OCI-LY7 (cell line): ENCODE measurements around the gene INSYN2A. TPM values are rescaled to one million over a fixed set of nuclear protein-coding genes. Genes with fewer than 3 reads are reported as not detected.

Source experiments
- BruUV-seq: library from RNA; stranded (reverse); fragments of 400-500 nt; replicated peaks from 2 replicates; lab custom pipeline; 2021; lab: Mats Ljungman, UMichigan
- CTCF ChIA-PET: fragments of 300-600 bp; sonication (Branson Sonifier 250); formaldehyde crosslinking; loops from one replicate; lab custom pipeline; 2022; ENCODE audit warnings: antibody characterized with exemption; ENCODE audit not compliant: unreplicated experiment; lab: Charles Lee
- POLR2A ChIA-PET: fragments of 300-600 bp; sonication (Branson Sonifier 250); formaldehyde crosslinking; loops from one replicate; lab custom pipeline; 2022; ENCODE audit warnings: antibody characterized with exemption; lab: Charles Lee
- DNase-seq: peaks from one replicate; pipeline ENCODE4 v3.0.0-alpha.2; 2015; ENCODE audit warnings: low spot score
- H2AFZ ChIP-seq: fragments of 200-600 bp; sonication (generic), shearing (Covaris generic); 2 replicates; pipeline ENCODE4 v1.6.1; 2014; ENCODE audit warnings: mild to moderate bottlenecking, antibody characterized with exemption, low read length, moderate library complexity
- H3K27ac ChIP-seq: fragments of 200-600 bp; sonication (generic); 2 replicates; pipeline ENCODE4 v1.5.1; 2014; ENCODE audit warnings: mixed run types, low read depth, mild to moderate bottlenecking, moderate library complexity, low read length, inconsistent platforms; ENCODE audit not compliant: poor library complexity, severe bottlenecking
- H3K36me3 ChIP-seq: fragments of 200-600 bp; sonication (generic); 2 replicates; pipeline ENCODE4 v1.6.1; 2014; ENCODE audit warnings: mild to moderate bottlenecking, antibody characterized with exemption, low read length, moderate library complexity, mixed read lengths; ENCODE audit not compliant: insufficient read depth
- H3K4me1 ChIP-seq: fragments of 200-600 bp; sonication (generic); 2 replicates; pipeline ENCODE4 v1.5.1; 2014; ENCODE audit warnings: mild to moderate bottlenecking, low read length; ENCODE audit not compliant: insufficient read depth, poor library complexity, severe bottlenecking
- H3K4me2 ChIP-seq: fragments of 200-600 bp; sonication (generic); 2 replicates; pipeline ENCODE4 v1.6.1; 2014; ENCODE audit warnings: mild to moderate bottlenecking, low read length
- H3K4me3 ChIP-seq: fragments of 200-600 bp; sonication (generic); 2 replicates; pipeline ENCODE4 v1.5.1; 2014; ENCODE audit warnings: mild to moderate bottlenecking, low read depth, low read length; ENCODE audit not compliant: poor library complexity, severe bottlenecking
- H3K79me2 ChIP-seq: fragments of 200-600 bp; sonication (generic); 2 replicates; pipeline ENCODE4 v1.6.1; 2016; ENCODE audit warnings: low read depth, mild to moderate bottlenecking, low read length, moderate library complexity, mixed read lengths; ENCODE audit not compliant: insufficient read depth
- H3K9me2 ChIP-seq: fragments of 200-600 bp; sonication (generic); 2 replicates; pipeline ENCODE4 v1.6.1; 2016; ENCODE audit warnings: mild to moderate bottlenecking, low read length, mixed read lengths; ENCODE audit not compliant: insufficient read depth
- H3K9me3 ChIP-seq: fragments of 200-600 bp; sonication (generic); 2 replicates; pipeline ENCODE4 v1.6.1; 2014; ENCODE audit warnings: mild to moderate bottlenecking, mixed run types, low read length, mixed read lengths
- H4K20me1 ChIP-seq: fragments of 200-600 bp; sonication (generic); 2 replicates; pipeline ENCODE4 v1.6.1; 2014; ENCODE audit warnings: mild to moderate bottlenecking, antibody characterized with exemption, low read length, moderate library complexity, mixed read lengths; ENCODE audit not compliant: insufficient read depth
- CTCF ChIP-seq: fragments of 200-600 bp; sonication (generic); conservative IDR thresholded peaks from 2 replicates; pipeline ENCODE4 v1.5.1; 2014; ENCODE audit warnings: mild to moderate bottlenecking, antibody characterized with exemption, low read length, moderate library complexity, mixed read lengths
- EZH2phosphoT487 ChIP-seq: fragments of 200-600 bp; sonication (generic); IDR thresholded peaks from 2 replicates; pipeline ENCODE4 v1.6.1; 2018; ENCODE audit warnings: low read depth, borderline replicate concordance, mild to moderate bottlenecking, mixed run types, antibody characterized with exemption, low read length, moderate library complexity, mixed read lengths
- intact Hi-C: fragments of 100-400 bp; cut with micrococcal nuclease; formaldehyde crosslinking; loops from one replicate; pipeline ENCODE4 v1.10.0; 2022; ENCODE audit not compliant: unreplicated experiment
- total RNA-seq, 2 experiments: library from RNA; depleted of rRNA in 1 of 2; stranded (reverse); fragments of >200 nt in 1 of 2; shearing (Covaris generic) in 1 of 2; gene quantifications; 2 replicates each; pipeline ENCODE4 v1.2.3, GENCODE V29; 2014 to 2022

Gene INSYN2A
- total RNA-seq, 2 experiments from 2014 or later: not detected

- POLR2A ChIA-PET: no interaction called here
- Histone ChIP-seq H3K4me1 (no peaks in the 10 kb centered on the region), H3K79me2 (no peaks in the 10 kb centered on the region), H2AFZ (no peak overlapping the region), H3K9me2 (no peaks in the 10 kb centered on the region), H3K4me2 (no peak overlapping the region), H4K20me1 (no peaks in the 10 kb centered on the region), H3K9me3 (no peaks in the 10 kb centered on the region), H3K4me3 (no peak overlapping the region), H3K36me3 (no peaks in the 10 kb centered on the region), H3K27ac (no peak overlapping the region)
- intact Hi-C loops: no loop called here
- no TSS peak for BruUV-seq
- CTCF ChIA-PET: interaction anchor here (0.5 kb wide), 1 partner anchor 160 kb away, joined by 4 read pairs; no protein-coding TSS in a partner anchor
- no peak for DNase-seq
- no peak for TF ChIP-seq CTCF
- no peak for TF ChIP-seq EZH2phosphoT487
These were observed 20.4 kb upstream of the INSYN2A start for GRCh38 chr10:127216786-127217185.

GRCh38 chr10:127216274-127216673 lies 19.9 kb upstream of the INSYN2A start:
- ChIA-PET CTCF (interaction anchor here (0.5 kb wide), 1 partner anchor 159 kb away, joined by 4 read pairs; no protein-coding TSS in a partner anchor), POLR2A (interaction anchor here (0.6 to 0.7 kb wide), 2 partner anchors 736 to 937 kb away, joined by 3 to 5 read pairs; no protein-coding TSS in a partner anchor)
- no peaks in the 10 kb centered on the region for H3K36me3 ChIP-seq
- no peaks in the 10 kb centered on the region for H3K79me2 ChIP-seq
- intact Hi-C loops: no loop called here
- no peaks in the 10 kb centered on the region for H3K9me2 ChIP-seq
- no peaks in the 10 kb centered on the region for H3K9me3 ChIP-seq
- no peak overlapping the region for H2AFZ ChIP-seq
- H4K20me1 ChIP-seq: no peaks in the 10 kb centered on the region
- TF ChIP-seq EZH2phosphoT487: no peak
- TF ChIP-seq CTCF: no peak
- H3K4me1 ChIP-seq: no peaks in the 10 kb centered on the region
- H3K27ac ChIP-seq: no peak overlapping the region
- BruUV-seq: no TSS peak
- no peak overlapping the region for H3K4me2 ChIP-seq
- no peak overlapping the region for H3K4me3 ChIP-seq
- DNase-seq: no peak

- BruUV-seq: no TSS peak
- DNase-seq: no peak
These were observed 19.5 kb upstream of the INSYN2A start for GRCh38 chr10:127215866-127216265.

More at GRCh38 chr10:127215866-127216265, 19.5 kb upstream of the INSYN2A start:
- H3K9me3 ChIP-seq: no peaks in the 10 kb centered on the region
- H3K4me2 ChIP-seq: no peak overlapping the region
- H3K4me3 ChIP-seq: no peak overlapping the region
- TF ChIP-seq EZH2phosphoT487: no peak
- TF ChIP-seq CTCF: no peak
- H3K4me1 ChIP-seq: no peaks in the 10 kb centered on the region
- no peaks in the 10 kb centered on the region for H4K20me1 ChIP-seq
- H3K27ac ChIP-seq: no peak overlapping the region
- ChIA-PET POLR2A (interaction anchor here (0.6 to 0.7 kb wide), 2 partner anchors 736 to 938 kb away, joined by 3 to 5 read pairs; no protein-coding TSS in a partner anchor), CTCF (no interaction called here)
- H3K36me3 ChIP-seq: no peaks in the 10 kb centered on the region
- no peaks in the 10 kb centered on the region for H3K79me2 ChIP-seq
- H3K9me2 ChIP-seq: no peaks in the 10 kb centered on the region
- intact Hi-C loops: no loop called here
- H2AFZ ChIP-seq: no peak overlapping the region
